Stimulated activated CD8-positive, alpha-beta memory T cell treated with anti-CD3 and anti-CD28 coated beads, Interleukin-15, amount 100 ng/mL, for 1 hour (primary cell): Measurements from ENCODE around the gene RNF224.

Experiments
- DNase-seq: peaks from one replicate; pipeline ENCODE4 v3.0.0-alpha.2; 2020; ENCODE audit warnings: low read depth

The RNF224 gene

DNA sequence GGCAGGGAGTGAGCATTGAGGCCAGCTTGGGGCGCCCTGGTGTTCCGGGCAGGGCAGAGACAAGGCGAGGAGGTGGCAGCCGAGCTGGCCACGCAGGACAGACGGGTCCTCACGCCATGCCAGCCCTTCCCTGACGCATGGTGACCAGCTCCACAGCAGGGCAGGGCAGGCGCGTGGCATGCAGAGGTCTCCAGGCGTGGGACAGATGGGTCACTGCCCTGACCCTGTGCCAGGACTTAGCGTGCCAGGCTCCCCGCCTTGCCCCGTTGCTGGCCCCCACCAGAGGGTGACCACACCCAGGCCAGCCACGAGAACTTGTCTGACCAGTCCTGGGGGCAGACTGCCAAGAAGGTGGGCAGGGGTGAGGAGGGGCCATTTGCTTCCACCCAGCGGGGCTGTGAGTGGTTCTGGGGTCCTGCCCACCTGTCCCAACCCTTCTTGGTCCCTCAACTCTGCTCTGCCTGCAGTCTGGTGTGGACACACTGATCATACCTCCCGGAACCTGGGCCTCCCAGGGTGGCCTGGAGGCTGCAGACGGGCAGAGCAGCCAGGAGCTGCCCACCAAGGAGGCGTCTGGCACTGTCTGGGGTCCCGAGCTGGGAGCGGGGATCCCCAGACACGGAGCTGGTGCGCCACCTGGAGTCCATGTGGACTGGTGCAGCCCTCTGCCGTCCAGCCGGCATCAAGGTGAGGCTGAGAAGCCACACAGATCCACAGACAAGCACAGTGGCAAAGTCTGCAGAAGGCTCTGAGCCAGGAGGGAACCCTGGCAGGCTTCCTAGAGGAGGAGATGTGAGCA is at the start of gene RNF224:
Gene RNF224 (plus strand): TSS at position 449 of the 799 bp plus-strand sequence. CDS start 834 bp downstream, outside the sequence.
- peak; percentile 70 for DNase-seq

DNA sequence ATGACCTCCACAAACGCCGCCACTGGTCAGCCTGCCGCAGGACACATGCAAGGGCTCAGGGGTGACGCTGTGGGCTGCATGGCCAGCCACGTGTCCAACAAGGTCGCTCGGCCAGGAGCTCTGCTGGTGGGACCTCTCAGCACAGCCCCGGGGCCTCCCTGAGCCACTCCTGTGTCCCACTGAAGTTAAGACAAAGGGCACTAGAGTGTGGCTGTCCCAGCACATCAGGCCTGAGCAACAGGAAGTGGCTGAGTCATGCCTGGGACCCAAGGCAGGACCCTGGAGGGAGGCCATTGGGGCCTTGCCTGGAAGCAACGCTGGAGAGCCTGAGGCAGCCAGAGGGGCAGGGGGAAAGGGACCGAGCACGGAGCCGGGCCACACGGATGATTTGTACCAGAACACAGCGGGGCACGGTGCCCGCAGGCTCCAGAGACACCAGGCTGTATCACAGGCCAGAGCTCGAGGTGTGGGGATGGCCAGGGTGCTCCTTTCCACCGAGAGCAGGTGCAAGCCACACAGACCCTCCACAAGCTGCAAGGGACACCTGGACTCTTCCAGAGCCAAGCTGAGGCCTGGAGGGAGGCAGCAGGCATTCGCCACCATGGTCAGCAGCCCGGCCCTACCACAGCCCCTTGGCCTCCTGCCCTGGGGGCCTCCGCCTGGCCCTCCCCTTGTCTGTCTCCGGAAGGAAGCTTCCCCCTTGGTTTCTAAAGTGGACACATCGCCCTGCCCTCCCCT is 48.9 kb upstream of the RNF224 start:
- DNase-seq: no peak

DNA sequence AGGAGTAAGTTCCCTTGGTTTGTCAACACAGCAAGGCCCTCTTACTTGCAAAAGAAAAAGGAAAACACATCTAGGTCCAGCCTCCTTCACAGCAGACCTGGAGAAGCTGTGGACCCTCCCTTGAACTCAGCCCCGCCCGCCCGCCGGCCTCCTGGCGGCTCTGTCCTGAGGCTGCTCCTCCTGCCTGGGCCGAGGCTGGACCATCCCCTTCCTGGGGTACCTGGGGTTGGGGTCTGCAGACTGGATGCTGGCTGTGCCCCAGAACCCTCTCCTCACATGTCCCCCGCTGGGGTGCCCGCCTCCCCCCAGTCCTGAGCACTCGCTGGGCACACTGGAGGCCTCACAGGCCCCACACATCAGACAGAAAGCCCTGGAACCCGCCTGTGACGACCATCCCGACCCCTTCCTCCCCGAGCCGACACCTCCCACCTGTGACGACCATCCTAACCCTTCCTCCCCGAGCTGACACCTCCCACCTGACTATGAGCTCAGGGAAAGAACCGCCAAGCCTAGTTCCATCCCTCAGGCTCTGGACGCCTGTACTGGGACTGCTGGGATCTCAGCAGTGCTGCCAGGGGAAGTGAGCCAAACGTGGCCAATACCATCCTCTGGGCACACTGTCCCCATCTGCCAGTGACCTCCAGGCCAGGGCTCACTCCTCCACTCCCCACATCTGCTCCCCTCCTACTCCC is 48.2 kb upstream of the RNF224 start:
- no peak for DNase-seq

DNA sequence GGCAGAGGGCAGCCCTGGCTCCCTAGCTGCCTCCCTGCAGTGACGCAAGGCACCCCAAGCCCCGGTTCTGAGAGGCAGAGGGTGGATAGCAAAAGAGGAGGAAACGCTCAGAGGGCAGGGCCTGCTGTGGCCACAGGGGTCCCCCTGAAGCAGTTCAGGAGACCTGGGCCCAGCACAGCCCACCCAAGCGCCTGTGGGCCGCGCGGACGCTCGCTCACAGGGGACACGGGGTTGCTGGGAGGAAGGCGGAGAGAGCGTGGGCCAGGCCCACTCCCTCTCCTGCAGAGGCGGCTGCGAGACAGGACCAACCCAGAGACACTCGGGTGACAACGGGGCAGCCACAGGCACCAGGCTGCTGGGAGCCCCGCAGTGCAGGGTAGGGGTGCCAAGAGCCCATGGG is 47.5 kb upstream of the RNF224 start:
- no peak for DNase-seq

DNA sequence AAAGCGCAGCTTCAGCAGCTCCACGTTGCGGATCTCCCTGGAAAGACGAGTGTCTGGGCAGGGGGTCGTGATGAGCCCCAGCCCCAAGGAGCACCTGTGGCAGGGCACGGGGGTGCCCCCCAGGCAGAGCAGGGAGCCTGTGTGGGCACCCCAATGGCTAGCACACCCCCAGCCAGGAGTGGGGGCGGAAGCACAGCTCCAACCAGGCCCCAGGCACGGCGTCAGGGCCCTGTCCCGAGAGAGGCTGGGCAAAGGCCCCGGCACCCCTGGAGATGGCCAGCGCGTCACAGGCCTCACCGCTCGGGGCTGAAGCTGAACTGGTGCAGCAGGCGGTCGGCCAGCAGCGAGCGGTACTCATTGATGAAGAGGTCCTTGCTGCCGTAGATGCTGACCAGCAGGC is 46.8 kb upstream of the RNF224 start:
- DNase-seq: no peak

DNA sequence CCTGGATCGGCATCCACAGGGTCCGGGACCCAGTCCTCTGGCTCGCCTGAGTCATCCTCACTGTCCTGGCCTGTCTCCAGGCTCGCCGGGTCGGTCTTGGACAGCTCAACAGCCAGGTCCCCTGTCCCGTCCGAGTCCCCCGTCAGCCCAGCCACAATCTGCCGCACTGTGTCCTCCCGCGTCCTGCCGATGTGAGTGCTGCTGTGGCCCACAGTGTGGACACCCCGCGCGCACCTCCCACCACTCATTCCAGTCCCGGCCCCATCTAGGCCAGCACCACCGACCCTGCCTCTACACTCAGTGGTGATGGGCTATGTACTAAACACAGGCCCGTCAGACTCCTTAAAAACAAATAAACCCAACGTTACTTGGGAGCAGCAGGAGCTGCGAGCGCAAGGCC is 45.6 kb upstream of the RNF224 start:
- no peak for DNase-seq

DNA sequence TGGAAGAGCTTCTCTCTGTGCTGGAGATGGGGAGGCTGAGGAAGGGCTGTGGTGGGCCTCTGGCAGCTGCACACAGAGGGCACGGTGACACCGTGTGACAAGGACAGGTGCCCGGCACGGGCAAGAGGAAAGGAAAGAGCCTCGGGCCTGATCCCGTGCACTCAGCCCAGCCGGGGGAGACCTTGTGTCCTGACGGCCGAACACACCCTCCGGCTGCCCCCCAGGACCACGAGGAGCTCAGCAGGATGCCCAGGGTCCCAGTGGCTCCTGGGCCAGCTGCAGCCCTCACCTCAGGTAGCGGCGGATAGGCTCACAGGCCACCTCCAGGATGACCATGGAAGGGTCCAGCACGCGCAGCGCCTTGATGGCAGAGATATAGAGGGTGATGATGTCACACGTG is 44.5 kb upstream of the RNF224 start:
- DNase-seq: no peak

DNA sequence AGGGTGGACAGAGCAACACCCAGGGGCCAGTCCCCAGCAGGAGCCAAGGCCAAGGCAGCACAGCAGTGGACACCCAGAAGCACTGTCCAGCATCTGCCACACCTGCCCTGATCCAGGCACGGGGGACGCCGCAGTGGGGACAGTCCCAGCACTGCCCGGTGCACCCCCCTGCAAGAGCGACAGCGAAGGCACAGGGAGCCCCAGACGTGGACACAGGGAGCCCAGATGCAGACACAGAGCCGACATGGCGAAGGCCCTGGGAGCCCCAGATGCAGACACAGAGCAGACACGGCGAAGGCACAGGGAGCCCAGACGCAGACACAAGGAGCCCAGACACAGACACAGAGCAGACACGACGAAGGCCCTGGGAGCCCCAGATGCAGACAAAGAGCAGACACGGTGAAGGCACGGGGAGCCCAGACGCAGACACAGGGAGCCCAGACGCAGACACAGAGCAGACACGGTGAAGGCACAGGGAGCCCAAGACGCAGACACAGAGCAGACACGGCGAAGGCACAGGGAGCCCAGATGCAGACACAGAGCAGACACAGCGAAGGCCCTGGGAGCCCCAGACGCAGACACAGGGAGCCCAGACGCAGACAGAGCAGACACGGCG is 43.2 kb upstream of the RNF224 start:
- DNase-seq: no peak

DNA sequence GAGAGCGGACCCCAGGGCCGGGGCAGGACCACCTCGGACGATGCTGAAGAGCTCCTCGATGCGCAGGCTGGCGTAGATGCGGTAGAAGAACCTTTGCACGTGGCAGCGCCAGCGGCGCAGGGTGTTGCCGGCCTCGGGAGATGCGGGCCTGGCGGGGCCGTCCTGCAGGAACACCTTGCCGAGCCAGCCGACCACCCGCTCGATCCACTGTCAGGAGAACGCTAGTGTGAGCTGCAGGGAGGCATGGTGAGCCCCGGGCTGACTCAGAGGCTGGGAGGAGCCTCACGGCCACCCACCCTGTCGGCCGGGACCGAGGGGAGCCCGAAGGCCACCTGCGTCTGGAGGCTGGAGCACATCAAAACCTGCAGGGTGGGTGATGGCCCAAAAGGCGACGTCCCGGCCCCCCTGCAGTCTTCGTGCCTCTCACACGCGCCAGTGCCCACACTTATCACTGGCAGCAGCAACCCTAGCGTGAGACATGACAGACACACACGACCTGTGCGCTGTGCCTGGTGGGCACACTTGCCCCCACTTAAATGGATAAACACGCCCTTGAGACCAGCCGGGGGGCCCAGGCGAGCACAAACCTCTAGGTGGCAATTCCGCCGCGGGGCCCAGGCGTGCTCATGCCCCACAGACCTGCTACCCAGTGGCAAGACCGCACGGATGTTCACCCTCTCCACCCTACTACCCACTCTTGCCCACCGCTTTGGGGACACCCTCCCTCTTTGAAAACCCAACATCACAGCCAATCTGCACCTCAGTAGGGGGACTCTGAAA is 42.2 kb upstream of the RNF224 start:
- DNase-seq: no peak

DNA sequence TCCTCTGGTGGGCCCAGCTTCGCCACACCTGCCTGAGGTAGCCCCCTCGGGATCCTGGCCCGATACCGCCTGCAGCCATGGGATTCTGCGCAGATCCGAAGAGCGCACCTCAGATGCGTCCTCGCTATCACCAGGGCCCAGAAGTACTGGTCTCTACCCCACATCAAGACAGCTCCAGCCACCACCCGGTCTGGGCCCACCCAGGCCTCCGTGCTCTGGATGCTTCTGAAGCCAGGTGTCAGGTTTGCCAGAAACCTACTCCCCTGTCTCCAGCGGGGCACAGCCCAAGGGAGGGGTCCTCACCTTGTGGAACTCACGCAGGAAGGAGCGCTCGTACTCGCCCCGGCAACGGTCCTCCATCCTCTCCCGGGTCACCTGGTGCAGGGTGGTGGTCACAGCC is 41.4 kb upstream of the RNF224 start:
- no peak for DNase-seq

DNA sequence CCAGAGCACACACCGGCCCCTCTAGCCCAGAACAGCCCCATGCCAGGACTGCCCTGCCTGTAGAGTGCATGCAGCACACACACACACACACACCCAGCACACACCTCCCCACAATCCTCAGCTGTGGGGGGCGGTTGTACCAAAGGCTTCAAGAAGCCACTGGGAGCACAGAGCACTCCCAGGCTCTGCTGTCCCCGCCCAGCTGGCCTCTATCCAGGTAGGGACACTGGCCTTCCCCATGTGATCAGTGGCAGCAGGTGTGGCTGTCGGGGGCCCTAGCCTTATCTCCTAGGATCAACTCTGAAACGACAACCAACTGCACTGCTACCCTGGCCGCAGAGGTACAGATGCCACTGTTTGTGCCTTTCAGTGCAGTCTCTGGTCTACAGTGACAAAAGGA is 40.9 kb upstream of the RNF224 start:
- no peak for DNase-seq

DNA sequence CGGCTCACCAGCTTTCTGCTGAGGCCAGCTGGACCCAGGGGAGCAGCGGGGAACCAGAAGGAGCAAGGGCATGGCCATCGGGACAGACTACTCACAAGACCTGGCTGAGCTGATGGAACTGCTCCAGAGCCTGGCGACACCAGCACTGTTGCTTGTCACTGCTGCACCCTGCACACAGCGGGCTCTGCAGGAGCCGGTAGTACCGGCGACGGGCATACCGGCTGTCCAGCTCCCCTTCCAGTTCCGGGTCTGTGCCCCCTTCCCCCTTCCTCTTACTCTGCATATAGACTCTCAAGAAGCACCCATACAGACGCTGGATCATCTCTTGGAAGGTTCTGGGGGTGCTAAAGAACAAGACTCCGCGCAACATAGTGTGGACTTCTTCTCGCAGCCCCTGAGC is 39.9 kb upstream of the RNF224 start:
- no peak for DNase-seq

DNA sequence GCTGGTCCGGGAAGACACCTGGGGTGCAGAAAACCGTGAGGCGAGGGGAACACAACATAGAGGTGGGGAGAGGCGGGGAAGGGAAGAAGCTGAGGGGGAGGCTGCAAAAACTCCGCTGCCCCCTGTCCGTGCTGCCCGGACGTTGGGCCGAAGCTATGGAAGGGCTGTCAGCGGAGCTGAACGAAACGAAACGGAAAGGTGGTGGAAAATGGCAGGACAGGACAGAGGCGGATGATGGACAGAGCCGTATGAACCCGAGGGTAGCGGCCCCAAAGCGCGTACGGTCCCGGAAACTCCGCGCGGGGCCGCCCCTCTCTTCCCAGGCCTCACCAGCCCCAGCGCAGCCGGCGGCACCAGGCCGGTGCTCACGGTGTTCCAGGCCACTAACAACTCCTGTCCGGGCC is 39.2 kb upstream of the RNF224 start:
- no peak for DNase-seq

DNA sequence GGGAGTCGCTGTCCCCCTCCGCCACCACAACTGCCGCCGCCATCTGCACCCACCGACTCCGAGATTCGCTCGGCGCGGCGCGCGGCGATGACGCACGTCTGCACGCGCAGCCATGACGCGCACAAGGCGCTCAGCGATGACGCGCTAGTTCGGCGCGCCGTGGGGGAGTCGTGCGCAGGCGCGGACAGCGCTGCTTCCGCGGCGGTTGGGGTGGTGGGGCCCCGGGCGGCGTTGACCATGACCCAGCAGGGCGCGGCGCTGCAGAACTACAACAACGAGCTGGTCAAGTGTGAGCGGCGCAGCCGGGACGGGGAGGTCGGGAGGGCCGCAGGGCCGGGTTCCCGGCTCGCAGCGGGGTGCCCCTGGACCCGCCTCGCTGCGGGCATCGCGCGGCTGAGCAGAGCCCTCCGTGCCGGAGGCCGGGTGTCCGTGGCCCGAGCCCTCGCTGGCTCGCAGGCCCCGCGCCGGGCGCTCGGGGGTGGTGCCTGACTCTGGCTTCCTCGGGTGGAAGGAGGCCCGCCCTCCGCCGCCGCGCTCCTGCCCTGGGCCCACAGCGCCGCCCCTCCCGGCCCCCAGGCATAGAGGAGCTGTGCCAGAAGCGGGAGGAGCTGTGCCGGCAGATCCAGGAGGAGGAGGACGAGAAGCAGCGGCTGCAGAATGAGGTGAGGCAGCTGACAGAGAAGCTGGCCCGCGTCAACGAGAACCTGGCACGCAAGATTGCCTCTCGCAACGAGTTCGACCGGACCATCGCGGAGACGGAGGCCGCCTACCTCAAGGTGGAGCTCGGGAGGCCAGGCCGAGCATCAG is 38.6 kb upstream of the RNF224 start, which contains the start of the genes ANAPC2 and SSNA1:
Gene ANAPC2 (minus strand): TSS at position 71 of the 807 bp plus-strand sequence. CDS start 28 bp downstream, at position 43.
Gene SSNA1 (plus strand): TSS at position 187 of the 807 bp plus-strand sequence. CDS start 51 bp downstream, at position 238.
- DNase-seq: peak; percentile 85

DNA sequence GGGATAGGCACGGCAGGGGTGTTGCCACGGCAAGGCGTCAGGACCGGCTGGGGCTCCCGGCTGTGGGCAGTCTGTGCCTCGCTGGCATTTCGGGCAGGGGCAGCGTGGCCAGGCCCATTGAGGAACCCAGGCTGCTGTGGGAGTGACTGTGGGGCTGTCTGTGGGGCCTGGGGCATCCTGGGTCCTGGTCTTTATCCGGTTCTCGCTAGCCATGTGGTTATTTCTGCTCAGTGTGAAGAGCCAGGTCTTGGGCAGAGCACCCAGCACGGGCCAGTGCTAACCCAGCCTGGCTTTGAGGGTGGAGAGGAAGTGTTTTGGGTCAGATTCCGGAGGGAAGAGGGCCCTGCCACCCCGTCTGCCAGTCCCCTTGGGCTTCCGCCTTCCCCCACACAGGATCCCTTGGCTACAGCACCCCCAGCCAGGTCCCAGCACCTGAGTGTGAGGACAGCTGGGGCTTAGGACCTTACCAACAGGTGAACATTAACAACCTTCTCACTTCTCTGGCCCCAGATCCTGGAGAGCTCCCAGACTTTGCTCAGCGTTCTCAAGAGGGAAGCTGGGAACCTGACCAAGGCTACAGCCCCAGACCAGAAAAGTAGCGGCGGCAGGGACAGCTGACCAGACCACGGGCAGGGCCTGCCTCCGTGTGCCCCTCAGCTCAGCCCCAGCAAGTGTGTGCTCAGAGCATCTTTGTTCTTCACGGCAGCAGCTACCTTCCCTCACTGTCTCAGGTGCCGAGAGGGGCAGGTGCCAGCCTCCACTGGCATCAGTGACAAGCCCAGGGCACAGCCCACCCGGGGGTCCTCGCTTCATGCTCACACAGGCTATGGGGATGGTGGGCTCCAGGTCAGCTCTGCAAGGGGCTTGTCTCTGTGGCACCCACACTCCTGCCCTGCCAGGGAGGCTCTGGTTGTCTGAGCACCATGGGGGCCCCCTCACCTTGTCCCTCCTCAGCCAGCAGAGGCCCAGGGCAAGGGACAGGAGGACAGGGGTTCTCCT is 37.7 kb upstream of the RNF224 start:
- DNase-seq: no peak

DNA sequence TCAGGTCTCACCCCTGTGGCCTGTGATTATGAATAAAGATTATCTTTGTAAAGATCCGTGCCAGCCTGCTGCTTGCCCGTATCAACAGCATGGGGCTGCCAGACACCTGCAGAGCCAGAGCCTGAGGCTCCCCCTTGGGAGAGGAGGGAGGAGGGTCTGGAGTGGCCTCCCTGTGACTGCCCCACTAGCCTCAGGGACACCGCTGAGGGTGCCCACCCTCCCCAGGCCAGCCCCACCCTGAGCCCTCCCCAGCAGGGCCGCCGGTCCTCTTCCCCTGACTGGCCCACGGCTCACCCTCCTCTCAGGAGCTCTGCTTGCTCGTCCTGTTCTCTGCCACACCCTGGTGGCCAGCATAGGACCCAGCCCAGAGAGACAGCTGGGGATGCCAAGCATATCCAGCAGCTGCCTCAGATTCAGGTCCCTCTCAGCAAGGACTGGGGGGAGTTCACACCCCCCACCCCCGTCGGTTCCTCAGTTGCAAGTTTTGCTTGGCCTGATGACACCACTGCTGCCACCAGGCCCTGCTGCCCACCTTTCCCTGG is 36.9 kb upstream of the RNF224 start:
- DNase-seq: no peak

DNA sequence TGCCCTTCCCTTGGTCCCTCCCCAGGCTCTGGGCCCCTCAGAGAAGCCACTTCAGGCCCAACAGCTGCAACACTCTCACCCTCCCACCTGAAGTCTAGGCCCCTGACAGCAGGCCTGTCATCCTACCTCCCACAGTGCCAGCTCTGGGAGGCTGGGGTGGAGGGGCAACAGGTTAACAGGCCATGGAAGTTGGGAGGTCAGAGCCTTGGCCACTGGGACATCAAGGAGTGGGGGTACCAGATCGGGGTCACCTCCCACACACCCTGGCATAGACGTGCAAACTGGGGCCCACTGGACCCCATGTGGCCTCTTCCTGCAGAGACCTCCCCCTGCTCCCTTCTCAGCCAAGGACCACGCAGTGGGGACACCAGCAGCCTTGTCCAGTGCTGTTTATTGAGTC is 36.1 kb upstream of the RNF224 start:
- no peak for DNase-seq

DNA sequence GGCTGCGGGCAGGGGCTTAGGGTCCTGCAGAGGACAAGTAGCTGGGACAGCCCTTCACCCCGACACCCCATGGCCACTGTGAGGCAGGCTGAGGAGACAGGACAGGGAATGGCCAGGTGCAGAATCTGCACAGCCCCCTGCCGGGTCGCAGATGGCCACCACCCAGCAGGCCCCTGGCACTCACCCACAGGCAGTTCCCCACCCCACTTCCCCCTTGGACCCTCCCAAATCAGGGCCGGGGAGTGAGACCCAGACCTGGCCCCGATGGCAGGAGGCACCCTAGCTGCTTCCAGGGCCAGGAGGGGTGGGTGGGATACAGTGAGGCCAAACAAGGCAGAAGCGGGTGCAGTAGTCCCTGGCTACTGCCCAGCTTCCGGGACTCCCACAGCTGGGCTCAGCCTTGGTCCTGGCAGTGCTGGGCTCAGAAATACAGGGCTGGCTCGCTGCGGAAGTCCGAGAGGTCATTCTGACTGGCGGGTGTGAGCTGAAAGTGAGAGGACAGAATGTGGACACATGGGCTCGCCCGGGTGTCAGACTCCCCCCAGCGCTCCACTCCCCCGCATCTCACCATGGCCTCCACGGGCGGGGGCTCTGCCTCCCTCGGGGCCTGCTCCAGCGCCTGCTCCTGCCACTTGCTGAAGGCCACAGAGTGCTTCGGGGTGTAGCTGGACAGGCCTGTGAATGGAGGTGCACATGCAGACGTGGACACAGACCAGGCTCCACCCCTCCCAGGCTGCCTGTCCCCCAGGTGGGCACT is 35.4 kb upstream of the RNF224 start:
- DNase-seq: no peak
